GM21825 (cell line): Measurements from ENCODE around the gene GPR135.

ENCODE experiments used
- ATAC-seq: cut with Tn5 transposase; IDR thresholded peaks from one replicate; pipeline ENCODE4 v1.9.1; 2021; ENCODE audit warnings: mild to moderate bottlenecking, moderate library complexity; ENCODE audit not compliant: unreplicated experiment

GPR135 gene

GRCh38 chr14:59424341-59425071 lies 40.7 kb downstream of the GPR135 start:
- ATAC-seq: no peak

GRCh38 chr14:59422069-59422881 lies 42.9 kb downstream of the GPR135 start:
- ATAC-seq: no peak

- ATAC-seq: no peak
These were observed 45.9 kb downstream of the GPR135 start for GRCh38 chr14:59419303-59419702.

GRCh38 chr14:59417311-59417710 lies 47.9 kb downstream of the GPR135 start:
- no peak for ATAC-seq

GRCh38 chr14:59415836-59416602 lies 49.2 kb downstream of the GPR135 start:
- no peak for ATAC-seq
